GM21423 (cell line): ENCODE data around the gene DKK3.

Experiments used
- ATAC-seq: cut with Tn5 transposase; IDR thresholded peaks from one replicate; pipeline ENCODE4 v1.9.1; 2021; ENCODE audit warnings: mild to moderate bottlenecking, moderate library complexity; ENCODE audit not compliant: unreplicated experiment

DKK3 gene

DNA sequence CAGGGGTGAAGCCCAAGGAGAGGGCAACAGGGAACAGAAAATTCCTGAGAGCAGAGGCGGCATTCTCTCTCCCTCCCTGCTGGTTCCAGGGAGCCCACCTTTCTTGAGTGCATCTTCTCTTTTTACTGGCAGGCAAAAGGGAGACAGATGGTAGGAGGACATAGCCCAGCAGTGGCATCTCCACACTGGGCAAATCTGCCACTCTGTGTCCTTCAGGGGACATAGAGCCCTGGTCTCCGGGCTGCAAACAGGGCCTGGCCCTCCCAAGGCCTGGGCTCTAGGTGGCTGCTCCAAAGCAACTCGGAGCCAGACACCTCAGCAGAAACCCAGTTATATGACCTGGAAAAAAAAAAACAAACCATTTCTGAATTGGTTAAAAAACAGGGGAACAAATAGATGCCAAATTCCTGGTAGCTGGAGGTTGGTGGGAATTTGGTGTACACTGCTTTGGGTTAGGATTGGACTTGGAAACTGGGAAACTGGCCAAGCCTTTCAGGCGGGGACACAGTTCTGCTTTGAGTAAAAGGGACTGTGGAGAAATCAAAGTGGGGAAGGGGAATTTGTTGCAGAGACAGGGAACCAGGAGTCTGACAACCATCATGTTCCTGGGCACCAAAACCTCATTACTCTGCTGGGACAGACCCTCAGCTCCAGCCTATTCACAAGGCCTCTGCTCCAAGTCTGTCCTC lies 23.6 kb upstream of the DKK3 start:
- no peak for ATAC-seq

DNA sequence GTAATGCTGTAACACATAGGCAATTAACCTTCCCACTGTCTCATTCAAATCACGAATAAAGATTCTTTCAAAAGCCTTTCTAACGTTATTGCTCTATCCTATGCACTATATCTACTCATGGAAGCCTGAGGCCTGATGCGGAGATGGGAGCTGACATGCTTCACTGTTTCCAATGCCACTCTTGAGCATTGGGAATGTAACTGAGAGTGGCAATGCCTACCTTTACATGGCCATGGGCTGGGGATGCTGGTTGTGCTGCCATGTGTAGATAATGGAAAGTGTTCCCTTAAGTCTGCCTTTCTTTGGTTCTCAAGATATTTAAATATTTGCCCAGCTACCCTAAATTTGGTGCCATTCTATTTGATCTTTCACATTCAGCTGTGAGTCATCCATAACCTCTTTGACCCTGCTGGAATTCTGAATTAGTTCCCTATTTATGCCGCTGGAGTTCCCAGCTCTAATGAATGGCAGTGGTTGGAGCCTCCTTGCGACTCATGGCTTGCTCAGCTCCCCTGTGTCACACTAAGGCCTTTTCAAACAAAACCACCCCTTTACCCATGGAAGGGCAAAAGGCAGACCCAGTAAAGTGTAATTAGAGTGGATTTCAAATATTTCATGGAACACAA lies 21.4 kb upstream of the DKK3 start:
- ATAC-seq: no peak

DNA sequence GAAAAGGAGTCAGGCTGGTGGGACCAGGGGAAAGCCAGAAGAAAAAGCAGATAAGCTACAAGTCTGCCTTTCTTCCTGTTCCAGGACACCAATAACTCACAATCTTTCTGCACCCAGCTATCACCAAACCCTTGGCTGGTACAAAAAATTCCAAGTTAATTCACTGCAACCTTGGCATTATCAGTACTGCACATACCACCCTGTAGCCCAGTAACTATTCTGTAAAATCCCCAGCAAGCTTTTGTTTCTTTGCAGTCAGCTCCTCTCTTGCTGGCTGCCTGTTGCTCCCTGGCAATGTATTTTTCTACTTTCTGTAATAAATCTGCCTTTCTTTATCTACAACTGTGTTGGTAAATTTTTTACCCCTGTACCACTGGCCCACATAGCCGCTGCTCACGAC lies 20.7 kb upstream of the DKK3 start:
- no peak for ATAC-seq

DNA sequence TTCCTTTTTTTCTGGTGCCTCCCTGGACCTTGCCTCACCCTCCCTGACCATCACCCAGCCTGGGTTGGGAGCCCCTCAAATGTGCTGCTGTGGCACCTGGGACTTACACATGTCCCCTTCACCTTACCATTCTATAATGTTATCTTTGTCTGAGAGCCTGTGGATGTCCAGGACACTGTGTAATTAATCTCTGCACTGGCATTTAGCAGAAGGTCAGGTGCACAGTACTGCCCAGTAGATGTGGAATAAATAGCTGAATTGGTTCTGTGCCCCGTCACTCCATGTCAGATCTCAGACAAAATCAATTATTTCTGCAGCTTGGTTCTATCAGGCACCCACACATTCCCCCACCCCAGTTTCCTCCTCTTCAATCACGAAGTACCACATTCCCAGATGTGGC lies 19.9 kb upstream of the DKK3 start:
- no peak for ATAC-seq

DNA sequence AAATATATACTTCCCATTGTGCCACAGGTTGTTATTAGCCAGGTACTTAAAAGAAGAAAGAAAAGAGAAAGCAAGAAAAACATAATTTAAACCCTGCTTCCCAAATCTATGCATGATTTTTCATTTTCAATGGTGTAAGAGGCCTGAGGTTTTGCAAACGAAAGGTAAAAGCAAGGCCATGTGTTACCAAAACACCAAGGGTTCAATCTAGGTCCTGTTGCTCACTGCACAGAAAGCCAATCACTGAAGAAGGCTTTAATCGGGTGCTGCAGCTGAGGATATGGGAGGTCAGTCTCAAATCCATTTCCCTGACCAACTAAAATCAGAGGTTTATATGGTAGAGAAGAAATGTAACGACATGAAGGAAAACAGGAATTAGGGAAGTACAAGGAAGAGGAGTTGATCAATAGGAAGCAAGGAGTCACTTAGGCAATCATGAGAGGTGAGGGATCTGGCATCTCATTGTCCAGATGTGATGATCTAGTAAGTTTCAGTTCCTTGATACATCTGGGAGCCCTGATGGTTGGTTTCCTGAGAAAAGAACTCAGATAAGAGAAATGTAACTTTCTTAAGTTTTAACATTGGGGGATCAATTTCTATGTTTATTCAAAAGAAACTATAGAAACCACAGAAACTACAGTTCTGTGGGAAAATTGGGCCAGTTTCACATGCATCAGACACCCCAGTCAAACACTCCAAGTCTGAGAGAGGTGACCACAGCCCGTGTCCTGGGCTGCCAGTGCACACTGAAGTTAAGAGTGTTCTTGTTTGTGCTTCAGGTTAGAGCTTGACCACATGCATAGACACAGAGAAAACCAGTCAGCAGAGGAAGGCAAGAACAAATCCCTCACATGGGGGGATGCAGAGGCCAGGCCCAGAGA lies 18.1 kb upstream of the DKK3 start:
- no peak for ATAC-seq

DNA sequence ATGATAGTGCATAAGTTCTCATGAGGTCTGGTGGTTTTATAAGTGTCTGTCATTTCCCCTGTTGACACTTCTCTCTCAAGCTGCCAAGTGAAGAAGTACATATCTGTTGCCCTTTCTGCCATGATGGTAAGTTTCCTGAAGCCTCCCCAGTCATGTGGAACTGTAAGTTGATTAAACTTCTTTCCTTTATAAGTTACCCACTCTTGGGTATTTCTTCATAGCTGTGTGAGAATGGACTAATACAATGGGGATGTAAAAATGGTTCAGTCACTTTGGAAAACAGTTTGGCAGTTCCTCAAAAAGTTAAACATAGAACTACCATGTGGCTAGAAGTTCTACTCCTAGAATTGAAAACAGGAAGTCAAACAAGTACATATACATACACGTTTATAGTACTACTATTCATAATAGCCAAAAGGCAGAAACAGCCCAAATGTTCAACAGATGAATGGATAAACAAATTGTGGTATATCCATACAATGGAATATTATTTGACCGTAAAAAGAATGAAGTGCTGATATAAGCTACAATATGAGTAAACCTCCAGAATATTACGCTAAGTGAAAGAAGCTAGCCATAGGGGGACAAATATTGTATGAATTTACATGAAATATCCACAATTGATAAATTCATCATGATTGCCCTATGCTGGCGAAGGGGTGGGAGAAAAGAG lies 16.0 kb upstream of the DKK3 start:
- no peak for ATAC-seq

DNA sequence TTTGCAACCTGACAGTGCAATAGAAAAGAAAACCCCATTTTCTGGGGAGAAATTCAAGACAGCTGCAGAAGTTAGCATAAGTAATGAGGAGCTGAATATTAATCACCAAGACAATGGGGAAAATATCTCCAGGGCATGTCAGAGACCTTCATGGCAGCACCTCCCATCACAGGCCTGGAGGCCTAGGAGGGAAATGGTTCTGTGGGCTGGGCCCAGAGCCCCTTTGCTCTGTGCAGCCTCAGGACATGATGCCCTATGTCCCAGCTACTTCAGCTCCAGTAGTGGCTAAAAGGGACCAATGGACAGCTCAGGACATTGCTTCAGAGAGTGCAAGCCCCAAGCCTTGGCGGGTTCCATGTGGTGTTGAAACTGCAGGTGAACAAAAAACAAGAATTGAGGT lies 14.6 kb upstream of the DKK3 start:
- ATAC-seq: no peak

DNA sequence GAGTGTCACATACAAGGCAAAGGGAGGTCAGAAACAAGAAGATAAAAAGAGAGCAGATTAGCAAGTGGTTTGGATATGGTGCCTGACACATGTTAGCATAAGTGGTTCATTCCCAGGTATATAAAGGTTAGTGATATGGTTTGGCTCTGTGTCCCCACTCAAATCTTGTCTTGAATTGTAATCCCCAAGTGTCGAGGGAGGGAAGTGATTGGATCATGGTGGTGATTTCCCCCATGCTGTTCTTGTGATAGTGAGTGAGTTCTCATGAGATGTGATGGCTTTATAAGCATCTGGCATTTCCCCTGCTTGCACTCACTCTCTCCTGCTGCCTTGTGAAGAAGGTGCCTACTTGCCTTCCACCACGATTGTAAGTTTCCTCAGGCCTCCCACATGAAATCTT lies 12.1 kb upstream of the DKK3 start:
- no peak for ATAC-seq

DNA sequence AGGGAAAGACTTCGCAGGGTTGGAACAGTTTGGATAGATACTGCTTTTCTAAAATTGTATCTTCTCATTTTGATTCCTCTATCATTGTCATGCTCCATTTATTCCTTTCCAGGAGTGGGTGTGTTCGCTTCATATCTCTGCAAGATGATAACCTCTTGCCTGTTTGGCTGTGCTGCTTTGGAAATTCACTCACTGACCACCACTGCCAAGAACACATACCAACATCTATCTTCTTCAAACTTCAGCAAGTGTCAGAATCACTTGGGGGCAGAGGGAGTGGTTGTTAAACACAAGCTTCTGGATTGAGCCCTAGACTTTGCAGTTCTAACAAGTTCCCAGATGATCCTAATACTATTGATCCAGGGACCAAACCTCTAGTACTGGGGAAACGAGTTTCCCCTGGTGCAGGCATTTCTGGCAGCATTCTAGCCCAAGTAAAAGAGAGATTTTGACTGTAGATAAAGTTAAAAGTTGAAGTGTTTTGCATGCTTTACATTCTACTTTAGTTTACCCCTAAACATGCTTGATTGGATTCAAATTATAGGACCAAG lies 11.5 kb upstream of the DKK3 start:
- no peak for ATAC-seq

DNA sequence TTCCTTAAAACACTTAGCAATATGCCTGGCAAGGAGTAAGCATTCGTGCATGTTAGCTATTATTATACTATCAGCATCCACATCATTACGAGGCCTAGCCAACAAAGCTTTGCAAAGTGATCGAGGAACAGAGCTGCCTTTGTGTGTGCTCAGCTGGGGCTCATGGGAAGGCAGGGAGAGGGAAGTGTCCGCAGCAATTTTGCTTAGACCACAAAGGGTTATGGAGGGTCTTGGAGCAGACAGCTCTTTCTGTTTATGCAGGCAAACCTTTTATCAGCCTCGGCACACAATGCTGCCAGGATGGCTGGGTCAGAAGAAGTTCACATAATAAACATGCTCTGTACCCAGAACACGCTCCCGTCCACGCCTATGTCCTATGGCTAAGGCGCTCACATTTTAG lies 10.9 kb upstream of the DKK3 start:
- ATAC-seq: no peak

DNA sequence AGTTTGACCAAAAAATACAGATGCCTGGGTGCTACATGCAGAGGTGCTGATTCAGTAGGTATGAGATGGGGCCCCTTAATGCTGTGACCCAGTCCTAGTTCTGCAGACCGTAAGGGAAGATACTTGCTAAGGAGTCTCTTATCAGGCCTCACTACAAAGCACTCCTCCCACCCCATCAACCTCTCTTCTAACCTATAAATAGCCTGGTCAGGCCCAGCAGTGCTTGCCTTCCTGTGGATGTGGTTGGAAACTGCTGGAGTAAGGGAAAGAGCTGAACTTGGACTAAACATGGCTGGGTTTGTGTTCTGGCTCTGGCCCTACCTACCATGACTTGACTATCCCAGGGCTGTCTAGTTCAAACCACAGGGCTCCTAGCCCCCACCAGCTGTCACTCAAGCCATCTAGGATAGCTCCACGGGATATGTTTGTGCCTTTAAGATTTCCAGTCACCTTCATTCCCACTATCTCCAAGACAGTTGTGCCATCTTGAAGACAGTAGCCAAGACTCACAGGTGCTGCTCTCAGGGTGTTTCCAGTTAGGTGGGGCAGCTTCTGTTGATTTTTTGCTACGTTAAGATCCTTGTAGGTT lies 9.5 kb upstream of the DKK3 start:
- no peak for ATAC-seq

DNA sequence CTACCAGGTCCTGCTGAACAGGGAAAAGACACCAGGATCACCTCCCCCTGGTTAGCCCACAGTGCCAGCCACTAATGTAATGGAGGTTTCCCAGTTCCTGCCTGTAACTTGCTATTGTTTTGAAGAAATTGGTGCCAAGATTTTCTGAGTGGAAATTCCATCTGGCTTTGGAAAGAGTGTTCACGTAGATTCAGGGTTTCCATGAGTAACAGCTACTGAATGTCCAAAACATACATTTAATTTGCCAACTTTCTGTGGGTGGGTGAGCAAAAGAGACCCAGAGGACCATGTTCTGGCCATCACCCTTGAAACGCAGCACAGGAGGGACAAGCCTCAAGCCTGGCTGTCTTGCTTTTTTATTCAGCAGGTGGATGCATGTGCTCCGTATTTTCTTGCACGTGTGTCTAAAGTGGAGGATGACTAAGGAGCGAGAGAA lies 8.8 kb upstream of the DKK3 start:
- ATAC-seq: no peak

DNA sequence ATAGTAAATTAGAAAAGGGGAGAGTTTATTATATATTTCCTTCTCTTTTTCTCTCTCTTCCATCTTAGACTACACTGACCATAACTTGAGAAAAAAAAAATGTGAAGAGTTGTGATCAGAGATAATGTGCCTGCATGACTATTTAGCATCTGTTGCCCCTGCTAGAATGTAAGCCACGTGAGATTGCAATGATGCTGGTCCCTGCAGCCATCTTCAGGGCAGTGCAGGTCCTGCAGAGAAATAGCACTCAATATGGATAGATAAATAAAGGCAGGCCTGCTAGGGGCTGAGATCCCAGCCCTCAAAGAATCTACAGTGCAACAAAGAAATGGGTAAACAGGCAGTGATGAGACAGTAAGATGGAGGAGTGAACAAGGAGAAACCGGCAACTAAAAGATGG lies 7.8 kb upstream of the DKK3 start:
- no peak for ATAC-seq

DNA sequence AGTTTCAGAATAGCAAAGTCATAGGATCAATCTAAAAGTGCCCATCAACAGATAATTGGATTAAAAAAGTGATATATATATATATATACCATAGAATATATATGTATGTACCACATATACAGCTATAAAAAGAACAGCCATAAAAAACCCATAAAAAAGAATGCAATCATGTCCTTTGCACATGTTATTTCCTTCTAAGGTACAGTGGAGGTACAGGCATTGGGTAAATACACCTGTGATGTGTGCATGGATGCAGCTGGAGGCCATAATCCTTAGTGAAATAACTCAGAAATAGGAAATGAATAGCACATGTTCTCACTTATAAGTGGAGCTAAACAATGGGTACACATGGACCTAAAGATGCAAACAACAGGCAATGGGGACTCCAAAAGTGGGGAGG lies 7.1 kb upstream of the DKK3 start:
- ATAC-seq: no peak

DNA sequence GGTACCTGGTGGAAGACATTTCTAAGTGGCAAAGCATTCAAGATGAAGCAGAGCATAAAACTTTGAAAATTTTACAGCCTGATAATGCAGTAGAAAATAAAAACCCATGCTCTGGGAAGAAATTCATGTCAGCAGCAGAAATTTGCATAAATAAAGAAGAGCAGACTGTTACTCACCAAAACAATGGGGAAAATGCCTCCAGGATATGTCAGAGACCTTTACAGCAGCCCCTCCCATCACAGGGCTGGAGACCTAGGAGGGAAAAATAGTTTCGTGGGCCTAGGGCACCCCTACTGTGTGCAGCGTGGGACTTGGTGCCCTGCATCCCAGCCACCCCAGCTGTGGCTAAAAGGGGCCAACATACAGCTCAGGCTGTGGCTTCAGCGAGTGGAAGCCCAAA lies 5.4 kb upstream of the DKK3 start:
- ATAC-seq: no peak

DNA sequence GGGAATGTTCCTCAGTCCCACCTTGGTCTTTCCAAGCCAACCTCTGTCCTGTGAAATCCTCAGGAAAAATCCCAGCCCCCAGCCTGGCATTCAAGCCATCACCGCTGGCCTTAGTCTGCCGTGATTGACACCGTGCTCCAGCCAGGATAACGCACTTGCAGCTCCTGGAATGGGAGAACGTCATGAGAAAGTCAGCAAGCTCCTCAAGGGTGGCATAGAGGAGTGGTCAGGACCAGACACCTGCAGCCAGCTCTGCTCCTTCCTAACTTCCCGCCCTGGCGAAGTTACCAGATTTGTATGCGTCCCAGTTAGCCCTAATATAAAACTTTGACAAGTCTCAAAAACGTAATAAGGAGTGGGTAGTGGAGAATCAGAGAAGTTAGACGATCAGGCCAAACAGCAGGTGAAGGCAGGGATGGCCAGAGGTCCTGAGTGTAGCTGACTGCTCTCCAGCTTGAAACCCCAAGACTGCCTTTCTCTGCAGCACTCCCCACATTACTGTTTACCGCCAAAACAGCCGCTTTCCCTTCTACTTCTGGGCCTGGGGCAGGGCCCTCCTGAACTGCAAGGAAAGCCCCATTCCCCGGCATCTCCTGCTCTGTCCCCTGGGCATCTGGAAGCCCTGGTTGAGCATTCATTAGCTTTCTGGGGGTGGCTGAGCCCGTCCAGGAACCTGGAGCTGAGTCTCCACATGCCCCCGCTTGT lies 1.3 kb upstream of the DKK3 start:
- ATAC-seq: no peak

DNA sequence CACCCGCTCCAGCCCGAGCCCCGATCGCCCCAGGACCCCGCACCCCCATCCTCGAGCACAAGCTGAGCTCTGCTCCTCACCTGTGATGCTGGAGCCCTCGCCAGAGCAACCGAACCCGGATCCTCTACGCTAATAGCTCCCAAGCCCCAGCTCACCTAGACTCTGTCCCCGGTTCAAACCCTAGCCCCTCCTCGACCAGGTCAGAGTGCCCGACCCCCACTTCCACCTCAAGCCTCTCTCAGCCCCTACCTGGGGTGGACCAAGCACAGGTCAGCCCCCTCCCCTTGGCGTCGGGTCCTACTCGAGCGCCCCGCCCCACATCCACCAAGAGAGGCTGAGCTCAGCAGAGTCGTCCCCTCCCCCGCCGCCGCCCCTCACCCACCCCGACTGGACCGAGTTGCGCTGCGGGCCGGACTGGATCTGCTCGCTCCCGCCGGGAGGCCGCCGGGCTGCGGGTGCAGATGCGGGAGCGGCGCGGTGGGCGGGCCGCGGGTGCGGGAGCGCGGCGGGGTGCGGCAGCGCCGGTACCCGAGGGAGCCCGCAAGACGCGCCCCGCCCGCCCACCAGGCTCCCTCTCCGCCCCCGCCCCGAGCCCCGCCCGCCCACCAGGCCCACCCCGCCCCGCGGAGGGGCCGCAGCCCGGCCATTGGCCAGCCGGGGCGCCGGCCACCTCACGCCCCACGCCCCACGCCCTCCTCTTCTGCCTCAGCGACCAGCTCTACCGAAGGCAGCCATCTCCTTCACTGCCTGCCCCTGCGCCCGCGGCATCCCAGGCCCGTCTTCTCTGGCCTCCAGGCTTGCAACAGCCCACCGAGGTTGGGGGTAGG lies 577 bp upstream of the DKK3 start:
- no peak for ATAC-seq

DNA sequence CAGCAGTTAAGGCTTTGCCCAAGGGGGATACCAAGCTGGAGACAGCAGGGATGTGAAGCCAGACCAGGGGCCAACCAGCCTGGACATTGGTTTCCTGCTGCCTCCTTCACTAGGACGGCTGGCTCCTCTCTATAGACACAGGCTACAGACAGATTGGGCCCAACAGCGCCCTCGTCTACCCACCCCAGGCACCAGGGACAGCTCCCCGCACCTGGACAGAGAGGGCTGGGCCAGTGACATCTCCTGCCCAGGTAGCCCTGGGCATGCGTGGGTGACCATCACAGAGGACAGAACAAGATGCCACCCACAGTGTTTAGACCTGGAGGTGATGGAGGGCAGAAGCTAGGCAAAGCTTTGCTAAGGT lies 1.2 kb downstream of the DKK3 start:
- ATAC-seq: no peak

DNA sequence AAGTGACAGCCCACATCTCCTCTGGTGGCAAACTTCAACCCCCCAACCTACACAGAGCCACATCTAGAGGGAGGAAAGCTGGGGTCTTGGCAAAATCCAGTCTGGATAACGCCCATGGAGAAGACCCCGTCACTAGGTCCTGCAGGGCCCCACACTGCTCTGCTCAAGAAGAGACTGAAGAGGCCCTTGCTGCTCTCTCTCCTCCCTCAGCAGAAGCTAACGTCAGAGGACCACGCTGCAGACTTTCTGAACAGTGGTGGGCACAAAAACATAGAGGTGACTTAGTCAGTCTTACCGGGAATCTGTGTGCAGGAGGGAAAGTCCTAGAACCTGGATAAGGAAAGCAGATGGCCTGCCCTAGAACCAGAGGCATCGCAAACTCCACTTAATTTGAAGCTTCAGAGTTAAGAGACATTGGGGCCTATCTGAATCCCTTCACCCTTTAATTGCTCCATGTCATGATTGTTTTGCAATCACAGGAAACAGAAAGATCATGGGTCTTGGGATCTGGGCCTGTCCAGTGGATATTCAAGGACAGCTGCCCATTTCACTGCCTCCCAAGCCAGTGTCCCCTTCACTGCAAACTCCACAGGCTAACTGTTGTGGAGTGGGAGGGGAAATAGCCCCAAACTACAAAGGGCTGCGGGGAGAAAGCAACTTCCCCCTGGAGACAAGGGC lies 1.7 kb downstream of the DKK3 start:
- no peak for ATAC-seq
